Mesenchymal stem cell (in vitro differentiated cells and primary cell): ENCODE data around the gene CANT1.

Source experiments
- DNase-seq: peaks from one replicate; pipeline ENCODE4 v3.0.0-alpha.2; 2013
- H2AFZ ChIP-seq: one replicate; pipeline ENCODE4 v1.6.1; 2013; ENCODE audit warnings: low read depth, mild to moderate bottlenecking, control low read depth, inconsistent platforms, low read length, moderate library complexity
- H2AK5ac ChIP-seq: 2 replicates; pipeline ENCODE4 v1.6.1; 2013; ENCODE audit warnings: low read length, moderate library complexity, mild to moderate bottlenecking, inconsistent platforms; ENCODE audit not compliant: severe bottlenecking
- H2BK120ac ChIP-seq: one replicate; pipeline ENCODE4 v1.6.1; 2013; ENCODE audit warnings: low read depth, mild to moderate bottlenecking, inconsistent platforms, low read length, moderate library complexity
- H2BK12ac ChIP-seq, 2 experiments: one replicate each; pipeline ENCODE4 v1.6.1; 2013; ENCODE audit warnings: inconsistent platforms in 2 of 2, low read length in 2 of 2, mild to moderate bottlenecking in 2 of 2, moderate library complexity in 2 of 2, control low read depth in 1 of 2
- H2BK15ac ChIP-seq: one replicate; pipeline ENCODE4 v1.6.1; 2013; ENCODE audit warnings: mild to moderate bottlenecking, low read depth, inconsistent platforms; ENCODE audit not compliant: poor library complexity, severe bottlenecking
- H2BK5ac ChIP-seq: 2 replicates; pipeline ENCODE4 v1.6.1; 2013; ENCODE audit warnings: low read depth, mild to moderate bottlenecking, low read length, control low read depth, inconsistent platforms; ENCODE audit not compliant: poor library complexity, severe bottlenecking
- H3K14ac ChIP-seq, 2 experiments: one replicate each; pipeline ENCODE4 v1.6.1; 2013; ENCODE audit warnings: inconsistent platforms in 2 of 2, low read length in 2 of 2, control low read depth in 1 of 2, mild to moderate bottlenecking in 1 of 2, moderate library complexity in 1 of 2
- H3K18ac ChIP-seq, 2 experiments: one replicate each; pipeline ENCODE4 v1.6.1; 2013; ENCODE audit warnings: inconsistent platforms in 2 of 2, low read length in 2 of 2, control low read depth in 1 of 2, low read depth in 1 of 2, mild to moderate bottlenecking in 1 of 2
- H3K23ac ChIP-seq, 2 experiments: one replicate each; pipeline ENCODE4 v1.6.1; 2013; ENCODE audit warnings: inconsistent platforms in 2 of 2, low read length in 2 of 2, mild to moderate bottlenecking in 2 of 2, moderate library complexity in 2 of 2, control low read depth in 1 of 2
- H3K27ac ChIP-seq: 2 replicates; pipeline ENCODE4 v1.5.1; 2013; ENCODE audit warnings: mild to moderate bottlenecking, moderate library complexity, low read length, control low read depth, inconsistent platforms; ENCODE audit not compliant: poor library complexity, severe bottlenecking
- H3K27me3 ChIP-seq, 2 experiments: 2 replicates each; pipeline versions ENCODE4 v1.6.1 to v1.7.0; 2013; ENCODE audit warnings: low read length in 2 of 2, mild to moderate bottlenecking in 2 of 2, moderate library complexity in 2 of 2, control low read depth in 1 of 2, inconsistent platforms in 1 of 2; ENCODE audit not compliant: control insufficient read depth in 1 of 2, insufficient read depth in 1 of 2
- H3K36me3 ChIP-seq, 2 experiments: 2 replicates each; pipeline versions ENCODE4 v1.6.1 to v1.7.0; 2013; ENCODE audit warnings: low read length in 2 of 2, control low read depth in 1 of 2, inconsistent platforms in 1 of 2, low read depth in 1 of 2, mild to moderate bottlenecking in 1 of 2; ENCODE audit not compliant: insufficient read depth in 2 of 2, control insufficient read depth in 1 of 2
- H3K4ac ChIP-seq, 2 experiments: one replicate each; pipeline ENCODE4 v1.6.1; 2013; ENCODE audit warnings: inconsistent platforms in 2 of 2, low read length in 2 of 2, mild to moderate bottlenecking in 2 of 2, moderate library complexity in 2 of 2, control low read depth in 1 of 2, low read depth in 1 of 2
- H3K4me1 ChIP-seq: 2 replicates; pipeline ENCODE4 v1.6.1; 2013; ENCODE audit warnings: low read depth, low read length, control low read depth; ENCODE audit not compliant: control insufficient read depth, insufficient read depth
- H3K4me2 ChIP-seq: 2 replicates; pipeline ENCODE4 v1.6.1; 2013; ENCODE audit warnings: low read length, mild to moderate bottlenecking, inconsistent platforms; ENCODE audit not compliant: poor library complexity, severe bottlenecking
- H3K4me3 ChIP-seq, 2 experiments: 2 replicates each; pipeline versions ENCODE4 v1.5.1 to v1.7.0; 2013; ENCODE audit warnings: low read length in 2 of 2, mild to moderate bottlenecking in 2 of 2, control low read depth in 1 of 2, low read depth in 1 of 2; ENCODE audit not compliant: insufficient read depth in 1 of 2
- H3K79me1 ChIP-seq: replicated peaks from 2 replicates; pipeline ENCODE4 v1.6.1; 2013; ENCODE audit warnings: mild to moderate bottlenecking, control low read depth, low read length, inconsistent platforms; ENCODE audit not compliant: poor library complexity, severe bottlenecking
- H3K9ac ChIP-seq: 2 replicates; pipeline ENCODE4 v1.7.0; 2013; ENCODE audit warnings: mild to moderate bottlenecking, low read length, moderate library complexity
- H3K9me3 ChIP-seq: 2 replicates; pipeline ENCODE4 v1.7.0; 2013; ENCODE audit warnings: mild to moderate bottlenecking, low read length; ENCODE audit not compliant: control insufficient read depth
- H4K8ac ChIP-seq: one replicate; pipeline ENCODE4 v1.6.1; 2013; ENCODE audit warnings: inconsistent platforms, mild to moderate bottlenecking, low read length, moderate library complexity
- H4K91ac ChIP-seq: one replicate; pipeline ENCODE4 v1.6.1; 2013; ENCODE audit warnings: mild to moderate bottlenecking, low read length, inconsistent platforms
- WGBS: methylation state at CpG from one replicate; pipeline ENCODE4 v1.1.7; 2013; ENCODE audit warnings: mixed read lengths; 5-methylcytosine and 5-hydroxymethylcytosine counted together

CANT1 gene

DNA sequence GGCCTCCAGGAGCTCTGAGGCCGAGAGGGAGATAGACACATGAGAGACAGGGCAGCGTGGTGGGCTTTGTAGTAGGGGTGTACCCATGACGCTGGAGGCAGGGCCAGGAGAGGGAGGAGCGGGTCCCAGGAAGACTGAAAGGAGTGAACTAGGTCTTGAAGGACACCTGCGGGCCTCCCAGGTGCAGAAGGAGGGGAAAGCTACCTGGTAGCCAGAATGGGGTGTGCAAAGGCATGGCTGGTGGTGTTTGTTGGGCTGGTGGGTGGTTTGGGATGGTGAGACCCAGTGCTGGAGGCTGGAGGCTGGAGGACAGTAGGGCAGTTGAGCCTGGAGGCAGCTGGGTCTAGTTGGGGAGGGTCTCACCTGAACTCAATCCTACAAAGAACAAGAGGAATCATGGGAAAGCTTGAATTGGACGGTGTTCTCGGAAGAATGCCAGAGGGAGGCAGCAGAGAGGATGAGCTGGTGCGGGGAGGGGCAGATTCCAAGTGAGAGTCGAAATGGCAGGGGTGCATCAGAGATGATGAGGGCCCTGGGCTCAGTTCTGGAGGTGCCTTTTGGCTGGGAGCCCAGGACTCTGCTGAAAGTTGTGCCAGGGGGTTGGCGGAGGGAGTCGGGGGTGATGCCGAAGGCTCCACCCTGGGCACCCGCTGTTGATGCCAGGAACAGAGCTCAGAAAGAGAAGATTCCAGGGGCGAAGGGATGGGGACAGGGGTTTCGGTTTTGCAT, 35.6 kb upstream of the CANT1 start:
- Histone ChIP-seq H2AFZ (no peak overlapping the region), H3K79me1 (no peaks in the 10 kb centered on the region), H2BK5ac (no peak overlapping the region), H3K27ac (no peak overlapping the region), H4K91ac (no peak overlapping the region), H3K27me3 (peaks cover 0 to 25% of the 10 kb centered on the region in 2 experiments), H3K14ac (no peak overlapping the region), H2AK5ac (no peak overlapping the region), H4K8ac (no peak overlapping the region), H3K18ac (no peak overlapping the region), H3K9ac (peak overlapping the region; percentile 9), H3K9me3 (no peaks in the 10 kb centered on the region), H2BK12ac (no peak overlapping the region), H3K36me3 (peaks cover 0 to 7% of the 10 kb centered on the region in 2 experiments), H3K4me2 (no peak overlapping the region), H3K4me3 (no peak overlapping the region), H3K4ac (no peak overlapping the region), H3K23ac (no peak overlapping the region), H2BK15ac (no peak overlapping the region), H3K4me1 (no peaks in the 10 kb centered on the region), H2BK120ac (no peak overlapping the region)
- no peak for DNase-seq
- 72% methylated on average over 15 of the region's 15 CpGs for WGBS

- Histone ChIP-seq H3K18ac (no peak overlapping the region), H3K36me3 (peaks cover 0 to 7% of the 10 kb centered on the region in 2 experiments), H4K91ac (no peak overlapping the region), H3K14ac (no peak overlapping the region), H2BK12ac (no peak overlapping the region), H3K27me3 (peaks cover 0 to 21% of the 10 kb centered on the region in 2 experiments), H3K4ac (no peak overlapping the region), H3K23ac (no peak overlapping the region), H2BK120ac (no peak overlapping the region), H3K4me1 (no peaks in the 10 kb centered on the region), H4K8ac (no peak overlapping the region), H2BK15ac (no peak overlapping the region), H3K4me3 (no peak overlapping the region), H2AFZ (no peak overlapping the region), H2AK5ac (no peak overlapping the region), H3K9ac (no peak overlapping the region), H2BK5ac (no peak overlapping the region), H3K27ac (no peak overlapping the region), H3K4me2 (no peak overlapping the region), H3K79me1 (no peaks in the 10 kb centered on the region), H3K9me3 (no peaks in the 10 kb centered on the region)
- WGBS = 93% methylated on average over 11 of the region's 11 CpGs
- DNase-seq = no peak
Observed at GRCh38 chr17:79044462-79044861, 34.9 kb upstream of the CANT1 start.

- Histone ChIP-seq H4K91ac (no peak overlapping the region), H3K27me3 (peaks cover 0 to 21% of the 10 kb centered on the region in 2 experiments), H3K9ac (no peak overlapping the region), H2BK5ac (no peak overlapping the region), H3K4me1 (no peaks in the 10 kb centered on the region), H3K79me1 (no peaks in the 10 kb centered on the region), H2BK12ac (no peak overlapping the region), H3K18ac (no peak overlapping the region), H2BK120ac (no peak overlapping the region), H3K23ac (no peak overlapping the region), H3K4ac (no peak overlapping the region), H3K36me3 (peaks cover 0 to 7% of the 10 kb centered on the region in 2 experiments), H2AK5ac (no peak overlapping the region), H3K4me2 (no peak overlapping the region), H2AFZ (no peak overlapping the region), H3K9me3 (no peaks in the 10 kb centered on the region), H3K14ac (no peak overlapping the region), H4K8ac (no peak overlapping the region), H3K27ac (no peak overlapping the region), H2BK15ac (no peak overlapping the region), H3K4me3 (no peak overlapping the region)
- no peak for DNase-seq
- 65% methylated on average over 12 of the region's 12 CpGs for WGBS
Observed at GRCh38 chr17:79043931-79044320, 34.4 kb upstream of the CANT1 start.

GRCh38 chr17:79043191-79043930, 33.8 kb upstream of the CANT1 start:
- no peak overlapping the region for H2BK12ac ChIP-seq
- peaks cover 0 to 7% of the 10 kb centered on the region in 2 experiments for H3K36me3 ChIP-seq
- H2BK5ac ChIP-seq = no peak overlapping the region
- no peaks in the 10 kb centered on the region for H3K4me1 ChIP-seq
- H3K18ac ChIP-seq = no peak overlapping the region
- no peak overlapping the region for H3K23ac ChIP-seq
- H2AK5ac ChIP-seq = no peak overlapping the region
- H4K91ac ChIP-seq = peak overlapping the region; percentile 21
- no peak overlapping the region for H3K14ac ChIP-seq
- H3K27me3 ChIP-seq = peaks cover 0 to 21% of the 10 kb centered on the region in 2 experiments
- no peak overlapping the region for H3K9ac ChIP-seq
- no peak overlapping the region for H3K27ac ChIP-seq
- 93% methylated on average over 10 of the region's 10 CpGs for WGBS
- no peaks in the 10 kb centered on the region for H3K9me3 ChIP-seq
- no peak for DNase-seq
- H2BK120ac ChIP-seq = no peak overlapping the region
- H2AFZ ChIP-seq = no peak overlapping the region
- H4K8ac ChIP-seq = no peak overlapping the region
- H2BK15ac ChIP-seq = no peak overlapping the region
- no peak overlapping the region for H3K4ac ChIP-seq
- H3K4me2 ChIP-seq = no peak overlapping the region
- no peaks in the 10 kb centered on the region for H3K79me1 ChIP-seq
- no peak overlapping the region for H3K4me3 ChIP-seq
